HCT116 (cell line): ENCODE results near the gene CD109. TPM values are rescaled to one million over a fixed set of nuclear protein-coding genes. Genes with fewer than 3 reads are reported as not detected.

ENCODE experiments used
- ATAC-seq: fragments of 200-7000 bp; cut with Tn5 transposase; 2 replicates; pipeline ENCODE4 v1.9.1; 2020; ENCODE audit warnings: mild to moderate bottlenecking, moderate library complexity
- BruUV-seq: library from RNA; stranded (reverse); fragments of 400-500 nt; replicated peaks from 2 replicates; lab custom pipeline; 2021; lab: Mats Ljungman, UMichigan
- CTCF ChIA-PET: fragments of 300-600 bp; sonication (Branson Sonifier 250); formaldehyde crosslinking; loops from one replicate; lab custom pipeline; 2021; ENCODE audit warnings: antibody characterized with exemption; lab: Charles Lee
- POLR2A ChIA-PET: fragments of 300-600, 350-600 bp; sonication (Branson Sonifier 250); formaldehyde crosslinking; loops from one replicate; lab custom pipeline; 2021; ENCODE audit warnings: antibody characterized with exemption; lab: Charles Lee
- RAD21 ChIA-PET, 2 experiments: fragments of 300-600 bp; sonication (Branson Sonifier 250); formaldehyde crosslinking; loops; one replicate each; lab custom pipeline; 2023; ENCODE audit warnings: low total read pairs in 2 of 2; ENCODE audit not compliant: uncharacterized antibody in 2 of 2, unreplicated experiment in 2 of 2, low non-redundant PET in 1 of 2; lab: Charles Lee
- DNase-seq: peaks from one replicate; pipeline ENCODE4 v3.0.0-alpha.2; 2010; ENCODE audit warnings: low read depth, low spot score
- H2AFZ ChIP-seq: fragments of 200-600 bp; shearing (Covaris generic), sonication (generic); 2 replicates; pipeline ENCODE4 v1.6.1; 2017; ENCODE audit warnings: low read depth, mixed run types, mixed read lengths, antibody characterized with exemption, low read length; ENCODE audit not compliant: poor library complexity, severe bottlenecking
- H3K27ac ChIP-seq: 2 replicates; pipeline ENCODE4 v1.5.1; 2012; ENCODE audit warnings: low read depth, low read length
- H3K27me3 ChIP-seq: fragments of 200-600 bp; sonication (generic); 2 replicates; pipeline ENCODE4 v1.6.1; 2016; ENCODE audit warnings: mixed run types, low read length, mixed read lengths; ENCODE audit not compliant: insufficient read depth
- H3K36me3 ChIP-seq, 2 experiments: fragments of 200-500 bp in 1 of 2; fragments of 200-600 bp in 1 of 2; sonication (Bioruptor generic) in 1 of 2; sonication (generic) in 1 of 2; 2 replicates each; pipeline versions ENCODE4 v1.5.1 to v1.6.1; 2014 to 2016; ENCODE audit warnings: low read length in 2 of 2, inconsistent platforms in 1 of 2, mixed read lengths in 1 of 2, mixed run types in 1 of 2; ENCODE audit not compliant: insufficient read depth in 2 of 2, control insufficient read depth in 1 of 2
- H3K4me1 ChIP-seq, 2 experiments: fragments of 200-600 bp in 1 of 2; sonication (generic) in 1 of 2; 2 replicates each; pipeline versions ENCODE4 v1.5.1 to v1.6.1; 2012 to 2017; ENCODE audit warnings: low read length in 2 of 2, inconsistent platforms in 1 of 2, mild to moderate bottlenecking in 1 of 2, mixed read lengths in 1 of 2, mixed run types in 1 of 2, moderate library complexity in 1 of 2; ENCODE audit not compliant: insufficient read depth in 2 of 2, control insufficient read depth in 1 of 2
- H3K4me2 ChIP-seq: fragments of 200-600 bp; sonication (generic); 2 replicates; pipeline ENCODE4 v1.6.1; 2017; ENCODE audit warnings: mixed run types, low read length, mixed read lengths
- H3K4me3 ChIP-seq, 2 experiments: fragments of 200-600 bp in 1 of 2; sonication (generic) in 1 of 2; replicated peaks in 1 of 2; 2 replicates each; pipeline ENCODE4 v1.5.1; 2011 to 2016; ENCODE audit warnings: low read length in 2 of 2, control low read depth in 1 of 2, low read depth in 1 of 2, mild to moderate bottlenecking in 1 of 2, mixed read lengths in 1 of 2, mixed run types in 1 of 2
- H3K79me2 ChIP-seq: fragments of 200-600 bp; sonication (generic); 2 replicates; pipeline ENCODE4 v1.6.1; 2017; ENCODE audit warnings: mild to moderate bottlenecking, mixed run types, low read length, moderate library complexity, mixed read lengths; ENCODE audit not compliant: insufficient read depth
- H3K9ac ChIP-seq: fragments of 200-600 bp; sonication (generic); 2 replicates; pipeline ENCODE4 v1.6.1; 2016; ENCODE audit warnings: low read length, mixed read lengths
- H3K9me2 ChIP-seq: fragments of 200-600 bp; sonication (generic), shearing (Covaris generic); 2 replicates; pipeline ENCODE4 v1.6.1; 2017; ENCODE audit warnings: mixed run types, mild to moderate bottlenecking, moderate library complexity; ENCODE audit not compliant: insufficient read depth
- H3K9me3 ChIP-seq, 2 experiments: fragments of 200-500 bp in 1 of 2; fragments of 200-600 bp in 1 of 2; sonication (Bioruptor generic) in 1 of 2; sonication (generic) in 1 of 2; 2 replicates each; pipeline ENCODE4 v1.6.1; 2014 to 2017; ENCODE audit warnings: low read length in 2 of 2, mixed read lengths in 2 of 2, inconsistent platforms in 1 of 2, low read depth in 1 of 2, mild to moderate bottlenecking in 1 of 2, mixed run types in 1 of 2, moderate library complexity in 1 of 2; ENCODE audit not compliant: control insufficient read depth in 1 of 2, insufficient read depth in 1 of 2
- H4K20me1 ChIP-seq: fragments of 200-600 bp; sonication (generic), shearing (Covaris generic); 2 replicates; pipeline ENCODE4 v1.6.1; 2017; ENCODE audit warnings: mixed run types, mild to moderate bottlenecking, moderate library complexity; ENCODE audit not compliant: insufficient read depth
- CBX3 ChIP-seq: IDR thresholded peaks from 2 replicates; pipeline ENCODE4 v1.6.1; 2012; ENCODE audit warnings: low read depth
- EGR1 ChIP-seq: IDR thresholded peaks from 2 replicates; pipeline ENCODE4 v1.6.1; 2012; ENCODE audit warnings: low read depth
- ELF1 ChIP-seq: IDR thresholded peaks from 2 replicates; pipeline ENCODE4 v1.6.1; 2012; ENCODE audit warnings: low read depth, borderline replicate concordance
- EZH2phosphoT487 ChIP-seq: fragments of 200-600 bp; IDR thresholded peaks from 2 replicates; pipeline ENCODE4 v1.6.1; 2018; ENCODE audit warnings: antibody characterized with exemption, borderline replicate concordance
- POLR2A ChIP-seq: IDR thresholded peaks from 2 replicates; pipeline ENCODE4 v1.7.0; 2011; ENCODE audit warnings: borderline replicate concordance; ENCODE audit not compliant: insufficient read depth, insufficient read length; ENCODE audit errors: extremely low read depth
- POLR2AphosphoS5 ChIP-seq: IDR thresholded peaks from 2 replicates; pipeline ENCODE4 v1.6.1; 2011; ENCODE audit warnings: mild to moderate bottlenecking, low read depth, low read length, moderate library complexity
- RAD21 ChIP-seq: IDR thresholded peaks from 2 replicates; pipeline ENCODE4 v1.6.1; 2012; ENCODE audit warnings: low read depth, mild to moderate bottlenecking
- SIN3A ChIP-seq: IDR thresholded peaks from 2 replicates; pipeline ENCODE4 v1.6.1; 2012; ENCODE audit warnings: low read depth
- TCF7L2 ChIP-seq: IDR thresholded peaks from 2 replicates; pipeline ENCODE4 v1.7.0; 2011; ENCODE audit warnings: borderline replicate concordance, inconsistent platforms; ENCODE audit not compliant: insufficient read depth, insufficient read length; ENCODE audit errors: extremely low read depth
- YY1 ChIP-seq: IDR thresholded peaks from 2 replicates; pipeline ENCODE4 v1.6.1; 2011; ENCODE audit warnings: low read length, low read depth, moderate library complexity, mild to moderate bottlenecking; ENCODE audit not compliant: insufficient replicate concordance; ENCODE audit errors: extremely low read depth
- intact Hi-C: fragments of 100-400 bp; cut with micrococcal nuclease; formaldehyde crosslinking; loops from 2 replicates; pipeline ENCODE4 v1.10.0; 2022
- total RNA-seq: library from RNA; stranded (reverse); gene quantifications from one replicate; pipeline ENCODE4 v1.2.1, GENCODE V29; 2021; ENCODE audit not compliant: unreplicated experiment
- TF ChIP-seq, protein P1 (sequence below): IDR thresholded peaks from 2 replicates; pipeline ENCODE4 v1.6.1; 2012
- TF ChIP-seq, protein P2 (sequence below): IDR thresholded peaks from 2 replicates; pipeline ENCODE4 v1.6.1; 2012
- TF ChIP-seq, protein P3 (sequence below): IDR thresholded peaks from 2 replicates; pipeline ENCODE4 v1.6.1; 2011; ENCODE audit warnings: mild to moderate bottlenecking, low read length, moderate library complexity; ENCODE audit not compliant: insufficient replicate concordance; ENCODE audit errors: extremely low read depth

Gene CD109
- total RNA-seq, 1 experiment from 2014 or later, result 42.1 TPM

DNA sequence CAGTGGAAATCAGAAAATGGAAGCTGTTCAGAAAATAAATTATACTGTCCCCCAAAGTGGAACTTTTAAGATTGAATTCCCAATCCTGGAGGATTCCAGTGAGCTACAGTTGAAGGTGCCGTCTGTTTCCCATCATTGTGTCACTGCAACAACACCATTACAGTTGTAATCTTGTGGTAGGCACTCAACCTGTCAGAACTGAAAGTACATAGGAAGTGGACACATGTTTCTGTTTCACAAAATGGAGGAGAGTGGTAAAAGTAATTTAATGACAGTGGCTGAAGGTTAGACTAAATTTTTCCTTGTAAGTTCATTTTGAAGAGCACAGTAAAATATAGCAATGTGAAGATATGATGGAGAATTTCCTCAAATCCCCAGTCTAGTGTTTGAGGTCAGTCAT is 70.0 kb downstream of the CD109 start:
- H3K4me3 ChIP-seq, result no peak overlapping the region
- no peaks in the 10 kb centered on the region for H3K27me3 ChIP-seq
- H3K4me1 ChIP-seq, result no peaks in the 10 kb centered on the region
- BruUV-seq, result no TSS peak
- no peak for ATAC-seq
- H3K9me3 ChIP-seq, result no peaks in the 10 kb centered on the region
- H2AFZ ChIP-seq, result no peak overlapping the region
- ChIA-PET CTCF (no interaction called here), RAD21 (no interaction called here), POLR2A (no interaction called here)
- DNase-seq, result no peak
- H4K20me1 ChIP-seq, result no peaks in the 10 kb centered on the region
- intact Hi-C loops, result no loop called here
- no peak overlapping the region for H3K9ac ChIP-seq
- no peaks in the 10 kb centered on the region for H3K79me2 ChIP-seq
- H3K4me2 ChIP-seq, result no peak overlapping the region
- H3K36me3 ChIP-seq, result peaks cover 0 to 3% of the 10 kb centered on the region in 2 experiments; a peak in 3 of 4 replicates
- TF ChIP-seq, protein P1, sequence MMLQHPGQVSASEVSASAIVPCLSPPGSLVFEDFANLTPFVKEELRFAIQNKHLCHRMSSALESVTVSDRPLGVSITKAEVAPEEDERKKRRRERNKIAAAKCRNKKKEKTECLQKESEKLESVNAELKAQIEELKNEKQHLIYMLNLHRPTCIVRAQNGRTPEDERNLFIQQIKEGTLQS, result no peak
- no peak for TF ChIP-seq CBX3
- TF ChIP-seq, protein P2, sequence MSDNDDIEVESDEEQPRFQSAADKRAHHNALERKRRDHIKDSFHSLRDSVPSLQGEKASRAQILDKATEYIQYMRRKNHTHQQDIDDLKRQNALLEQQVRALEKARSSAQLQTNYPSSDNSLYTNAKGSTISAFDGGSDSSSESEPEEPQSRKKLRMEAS, result no peak
- TF ChIP-seq ELF1, result no peak
- no peak for TF ChIP-seq EZH2phosphoT487
- TF ChIP-seq, protein P3, sequence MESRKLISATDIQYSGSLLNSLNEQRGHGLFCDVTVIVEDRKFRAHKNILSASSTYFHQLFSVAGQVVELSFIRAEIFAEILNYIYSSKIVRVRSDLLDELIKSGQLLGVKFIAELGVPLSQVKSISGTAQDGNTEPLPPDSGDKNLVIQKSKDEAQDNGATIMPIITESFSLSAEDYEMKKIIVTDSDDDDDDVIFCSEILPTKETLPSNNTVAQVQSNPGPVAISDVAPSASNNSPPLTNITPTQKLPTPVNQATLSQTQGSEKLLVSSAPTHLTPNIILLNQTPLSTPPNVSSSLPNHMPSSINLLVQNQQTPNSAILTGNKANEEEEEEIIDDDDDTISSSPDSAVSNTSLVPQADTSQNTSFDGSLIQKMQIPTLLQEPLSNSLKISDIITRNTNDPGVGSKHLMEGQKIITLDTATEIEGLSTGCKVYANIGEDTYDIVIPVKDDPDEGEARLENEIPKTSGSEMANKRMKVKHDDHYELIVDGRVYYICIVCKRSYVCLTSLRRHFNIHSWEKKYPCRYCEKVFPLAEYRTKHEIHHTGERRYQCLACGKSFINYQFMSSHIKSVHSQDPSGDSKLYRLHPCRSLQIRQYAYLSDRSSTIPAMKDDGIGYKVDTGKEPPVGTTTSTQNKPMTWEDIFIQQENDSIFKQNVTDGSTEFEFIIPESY, result no peak
- no peak for TF ChIP-seq EGR1
- TF ChIP-seq RAD21, result no peak
- TF ChIP-seq POLR2AphosphoS5, result no peak
- TF ChIP-seq YY1, result no peak
- no peak for TF ChIP-seq TCF7L2
- no peak for TF ChIP-seq SIN3A
- TF ChIP-seq POLR2A, result no peak
- no peaks in the 10 kb centered on the region for H3K9me2 ChIP-seq
- no peak overlapping the region for H3K27ac ChIP-seq
